GM10248 (cell line): Measurements from ENCODE around the gene CFAP43.

ENCODE experiments used
- CTCF ChIA-PET: fragments of 300-600 bp; sonication (Branson Sonifier 250); formaldehyde crosslinking; extraction: SDS; loops from one replicate; lab custom pipeline; 2021; ENCODE audit warnings: antibody characterized with exemption; lab: Yijun Ruan, JAX
- POLR2A ChIA-PET: fragments of 350-650 bp; sonication (Branson Sonifier 250); formaldehyde crosslinking; extraction: SDS; loops from one replicate; lab custom pipeline; 2020; ENCODE audit warnings: antibody characterized with exemption; lab: Yijun Ruan, JAX
- DNase-seq: peaks from one replicate; pipeline ENCODE4 v3.0.0; 2012; ENCODE audit errors: extremely low spot score
- CTCF ChIP-seq: IDR thresholded peaks from 2 replicates; pipeline ENCODE4 v1.5.1; 2012; ENCODE audit warnings: mild to moderate bottlenecking, low read depth; ENCODE audit errors: extremely low read depth, missing control alignments, control extremely low read depth

Gene CFAP43

GRCh38 chr10:104099269-104099668, 132.9 kb downstream of the CFAP43 start:
- CTCF ChIA-PET: interaction anchor here (1.1 to 2.3 kb wide), 2 partner anchors 10 to 23 kb away, joined by 4 to 17 read pairs; partner anchors contain the start of gene SFR1

GRCh38 chr10:104098358-104098925, 133.7 kb downstream of the CFAP43 start:
- no peak for DNase-seq
- CTCF ChIA-PET: no interaction called here
- POLR2A ChIA-PET: no interaction called here
- no peak for TF ChIP-seq CTCF

More at GRCh38 chr10:104099269-104099668, 132.9 kb downstream of the CFAP43 start:
- DNase-seq: no peak
- TF ChIP-seq CTCF: no peak
- POLR2A ChIA-PET: no interaction called here

- TF ChIP-seq CTCF: no peak
- no peak for DNase-seq
- ChIA-PET CTCF (no interaction called here), POLR2A (no interaction called here)
Measured at GRCh38 chr10:104096692-104097091, 135.5 kb downstream of the CFAP43 start.

- ChIA-PET CTCF (interaction anchor here (1.2 kb wide), 1 partner anchor 28 kb away, joined by 3 read pairs; no protein-coding TSS in a partner anchor), POLR2A (no interaction called here)
- no peak for TF ChIP-seq CTCF
- no peak for DNase-seq
Measured at GRCh38 chr10:104092749-104093148, 139.4 kb downstream of the CFAP43 start.

GRCh38 chr10:104090611-104091010, 141.6 kb downstream of the CFAP43 start:
- POLR2A ChIA-PET: no interaction called here
- CTCF ChIA-PET: interaction anchor here (1.1 kb wide), 1 partner anchor 10 kb away, joined by 3 read pairs; no protein-coding TSS in a partner anchor

GRCh38 chr10:104089621-104090020, 142.5 kb downstream of the CFAP43 start:
- TF ChIP-seq CTCF: no peak
- ChIA-PET POLR2A (no interaction called here), CTCF (interaction anchor here (1.8 kb wide), 1 partner anchor 10 kb away, joined by 4 read pairs; no protein-coding TSS in a partner anchor)
- DNase-seq: no peak

More at GRCh38 chr10:104090611-104091010, 141.6 kb downstream of the CFAP43 start:
- no peak for DNase-seq
- no peak for TF ChIP-seq CTCF
